ENCODE results near the gene HOXA6.

Gene HOXA6

GRCh38 chr7:27178366-27178765 is 30.8 kb upstream of the HOXA6 start:
- Histone ChIP-seq H3K27me3 (ENCODE audit: control insufficient read depth, insufficient read depth, low read length, poor library complexity, severe bottlenecking) (peaks cover 100% of the 10 kb centered on the region), H3K9me3 (ENCODE audit: control insufficient read depth, low read length) (no peaks in the 10 kb centered on the region), H3K4me1 (ENCODE audit: control insufficient read depth, insufficient read depth, low read length) (no peaks in the 10 kb centered on the region), H3K36me3 (ENCODE audit: control insufficient read depth, insufficient read depth, low read length) (no peaks in the 10 kb centered on the region), H3K4me3 (ENCODE audit: insufficient read depth, low read depth, low read length) (no peak overlapping the region), H3K27ac (ENCODE audit: insufficient read depth, low read depth, low read length, poor library complexity, severe bottlenecking) (no peak overlapping the region)
- WGBS, 2 experiments: 20 to 31% methylated on average over 6 of the region's 6 CpGs

- no peaks in the 10 kb centered on the region for H3K36me3 ChIP-seq (ENCODE audit: control insufficient read depth, insufficient read depth, low read length)
- H3K9me3 ChIP-seq (ENCODE audit: control insufficient read depth, low read length): no peaks in the 10 kb centered on the region
- WGBS, 2 experiments: 28 to 31% methylated on average over 5 of the region's 5 CpGs
- no peak overlapping the region for H3K27ac ChIP-seq (ENCODE audit: insufficient read depth, low read depth, low read length, poor library complexity, severe bottlenecking)
- H3K4me3 ChIP-seq (ENCODE audit: insufficient read depth, low read depth, low read length): no peak overlapping the region
- H3K27me3 ChIP-seq (ENCODE audit: control insufficient read depth, insufficient read depth, low read length, poor library complexity, severe bottlenecking): peaks cover 100% of the 10 kb centered on the region
- no peaks in the 10 kb centered on the region for H3K4me1 ChIP-seq (ENCODE audit: control insufficient read depth, insufficient read depth, low read length)
Observed at GRCh38 chr7:27177795-27178320, 30.3 kb upstream of the HOXA6 start.

DNA sequence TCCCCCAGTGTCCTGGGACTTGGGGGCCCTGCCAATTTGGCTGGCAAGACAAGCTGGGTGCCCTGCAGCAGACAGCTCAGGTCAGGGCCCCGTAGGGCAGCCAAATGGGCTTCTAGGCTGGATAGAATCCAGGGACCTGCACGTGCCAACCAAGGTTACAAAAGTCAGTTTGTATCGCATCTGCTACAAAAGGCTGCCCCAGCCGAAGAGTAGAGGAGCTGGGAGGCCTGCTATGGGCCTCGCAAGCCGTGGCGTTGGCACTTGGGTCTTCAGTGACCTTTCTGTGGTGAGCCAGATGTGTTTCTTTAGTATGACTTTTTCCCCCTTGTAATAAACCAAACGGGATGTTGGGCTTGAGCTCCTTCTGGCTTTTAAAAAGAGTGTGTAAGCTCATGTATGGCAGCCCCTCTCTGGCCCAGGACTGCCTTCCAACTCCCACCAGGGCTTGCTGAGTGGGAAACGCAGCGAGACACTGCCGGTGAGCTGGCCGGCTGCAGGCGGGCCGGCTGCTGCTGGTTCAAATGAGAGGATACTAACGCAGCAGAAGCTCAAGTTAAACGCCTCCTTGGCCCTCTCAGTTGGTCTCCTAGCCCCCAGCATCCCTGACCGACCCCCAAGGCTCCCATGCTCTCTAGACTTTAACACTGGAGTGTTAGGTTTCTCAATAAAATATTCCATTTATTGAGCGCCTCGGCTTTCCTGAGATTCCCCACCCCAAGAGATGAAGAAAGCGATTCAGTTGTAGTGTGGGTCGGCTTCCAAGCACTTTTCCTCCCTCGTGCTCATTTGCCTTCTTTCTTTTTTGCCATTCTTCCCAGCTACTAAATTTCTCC is 29.6 kb upstream of the HOXA6 start:
- Histone ChIP-seq H3K4me1 (ENCODE audit: control insufficient read depth, insufficient read depth, low read length) (no peaks in the 10 kb centered on the region), H3K27ac (ENCODE audit: insufficient read depth, low read depth, low read length, poor library complexity, severe bottlenecking) (no peak overlapping the region), H3K27me3 (ENCODE audit: control insufficient read depth, insufficient read depth, low read length, poor library complexity, severe bottlenecking) (peaks cover 100% of the 10 kb centered on the region), H3K4me3 (ENCODE audit: insufficient read depth, low read depth, low read length) (no peak overlapping the region), H3K36me3 (ENCODE audit: control insufficient read depth, insufficient read depth, low read length) (no peaks in the 10 kb centered on the region), H3K9me3 (ENCODE audit: control insufficient read depth, low read length) (no peaks in the 10 kb centered on the region)
- 19 to 22% methylated on average over 22 of the region's 22 CpGs for WGBS, 2 experiments

DNA sequence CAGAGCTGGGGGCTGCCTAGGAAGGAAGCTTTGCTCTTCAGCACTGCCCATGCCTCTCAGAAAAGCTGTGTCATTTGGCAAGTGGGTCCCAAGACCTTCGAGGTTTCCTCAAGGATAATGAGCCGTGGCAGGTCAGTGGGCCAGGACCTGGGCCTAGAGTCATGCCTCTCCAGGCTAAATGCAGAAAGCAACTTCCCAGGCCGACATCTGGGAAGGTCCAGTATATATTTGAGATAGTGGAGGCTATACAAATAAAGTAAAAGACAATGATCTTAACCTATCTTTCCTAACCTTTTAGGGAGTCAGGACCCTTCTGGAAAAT is 28.9 kb upstream of the HOXA6 start:
- H3K4me3 ChIP-seq (ENCODE audit: insufficient read depth, low read depth, low read length): no peak overlapping the region

DNA sequence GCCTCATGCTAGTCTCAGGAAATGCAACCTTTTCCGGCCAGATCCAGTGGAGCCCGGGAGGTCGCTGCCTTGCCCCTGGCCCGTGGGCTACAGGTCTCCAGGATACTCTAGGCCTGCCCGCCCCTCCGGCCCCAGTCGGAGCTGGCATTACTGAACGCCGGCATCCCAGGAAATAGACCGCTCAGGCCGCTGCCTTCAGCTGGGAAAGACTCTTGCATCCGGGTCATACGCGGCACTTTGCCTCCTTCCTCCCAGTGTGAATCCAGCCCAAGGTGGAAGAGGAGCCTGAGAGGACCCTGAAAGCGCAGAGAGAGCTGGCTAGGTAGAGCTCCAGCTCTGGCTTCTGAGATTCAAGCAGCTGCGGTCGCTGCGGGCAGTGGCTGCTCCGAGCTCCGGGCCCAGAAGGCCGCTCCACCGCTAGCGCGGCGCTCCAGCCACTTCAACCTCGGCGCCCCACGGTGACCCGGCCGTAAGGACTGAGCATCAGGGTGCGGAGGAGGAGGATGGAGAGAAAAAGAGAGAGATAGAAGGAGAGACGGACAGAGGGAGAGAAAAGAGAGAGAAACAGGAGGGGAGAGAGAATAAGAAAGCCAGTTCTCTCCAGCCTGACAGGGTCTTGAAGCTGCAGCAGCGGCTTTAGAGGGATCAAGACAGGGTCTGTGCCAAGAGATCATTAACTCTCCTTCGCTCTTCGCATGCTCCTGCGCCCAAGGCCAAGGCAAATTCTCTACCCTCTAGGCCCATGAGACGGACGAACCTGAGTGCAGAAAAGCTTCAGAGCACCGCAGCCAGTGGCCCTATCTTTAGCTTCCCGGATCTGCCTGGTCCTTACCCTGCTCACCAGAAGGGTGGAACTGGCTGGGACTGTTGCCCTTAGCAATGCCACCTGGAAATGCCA is 28.3 kb upstream of the HOXA6 start:
- Histone ChIP-seq H3K27me3 (ENCODE audit: control insufficient read depth, insufficient read depth, low read length, poor library complexity, severe bottlenecking) (peaks cover 100% of the 10 kb centered on the region), H3K27ac (ENCODE audit: insufficient read depth, low read depth, low read length, poor library complexity, severe bottlenecking) (no peak overlapping the region), H3K9me3 (ENCODE audit: control insufficient read depth, low read length) (no peaks in the 10 kb centered on the region), H3K4me3 (ENCODE audit: insufficient read depth, low read depth, low read length) (no peak overlapping the region), H3K36me3 (ENCODE audit: control insufficient read depth, insufficient read depth, low read length) (no peaks in the 10 kb centered on the region), H3K4me1 (ENCODE audit: control insufficient read depth, insufficient read depth, low read length) (no peaks in the 10 kb centered on the region)
- 8 to 10% methylated on average over 40 of the region's 40 CpGs for WGBS, 2 experiments

More for the DNA sequence above, 28.9 kb upstream of the HOXA6 start:
- H3K4me1 ChIP-seq (ENCODE audit: control insufficient read depth, insufficient read depth, low read length): no peaks in the 10 kb centered on the region
- H3K36me3 ChIP-seq (ENCODE audit: control insufficient read depth, insufficient read depth, low read length): no peaks in the 10 kb centered on the region
- no peaks in the 10 kb centered on the region for H3K9me3 ChIP-seq (ENCODE audit: control insufficient read depth, low read length)
- 54 to 62% methylated on average over 3 of the region's 3 CpGs for WGBS, 2 experiments
- H3K27me3 ChIP-seq (ENCODE audit: control insufficient read depth, insufficient read depth, low read length, poor library complexity, severe bottlenecking): peaks cover 100% of the 10 kb centered on the region
- H3K27ac ChIP-seq (ENCODE audit: insufficient read depth, low read depth, low read length, poor library complexity, severe bottlenecking): no peak overlapping the region

GRCh38 chr7:27174874-27175625 is 27.5 kb upstream of the HOXA6 start:
- no peak overlapping the region for H3K27ac ChIP-seq (ENCODE audit: insufficient read depth, low read depth, low read length, poor library complexity, severe bottlenecking)
- no peaks in the 10 kb centered on the region for H3K9me3 ChIP-seq (ENCODE audit: control insufficient read depth, low read length)
- 20 to 22% methylated on average over 12 of the region's 12 CpGs for WGBS, 2 experiments
- H3K36me3 ChIP-seq (ENCODE audit: control insufficient read depth, insufficient read depth, low read length): no peaks in the 10 kb centered on the region
- H3K4me1 ChIP-seq (ENCODE audit: control insufficient read depth, insufficient read depth, low read length): no peaks in the 10 kb centered on the region
- peaks cover 100% of the 10 kb centered on the region for H3K27me3 ChIP-seq (ENCODE audit: control insufficient read depth, insufficient read depth, low read length, poor library complexity, severe bottlenecking)
- no peak overlapping the region for H3K4me3 ChIP-seq (ENCODE audit: insufficient read depth, low read depth, low read length)

DNA sequence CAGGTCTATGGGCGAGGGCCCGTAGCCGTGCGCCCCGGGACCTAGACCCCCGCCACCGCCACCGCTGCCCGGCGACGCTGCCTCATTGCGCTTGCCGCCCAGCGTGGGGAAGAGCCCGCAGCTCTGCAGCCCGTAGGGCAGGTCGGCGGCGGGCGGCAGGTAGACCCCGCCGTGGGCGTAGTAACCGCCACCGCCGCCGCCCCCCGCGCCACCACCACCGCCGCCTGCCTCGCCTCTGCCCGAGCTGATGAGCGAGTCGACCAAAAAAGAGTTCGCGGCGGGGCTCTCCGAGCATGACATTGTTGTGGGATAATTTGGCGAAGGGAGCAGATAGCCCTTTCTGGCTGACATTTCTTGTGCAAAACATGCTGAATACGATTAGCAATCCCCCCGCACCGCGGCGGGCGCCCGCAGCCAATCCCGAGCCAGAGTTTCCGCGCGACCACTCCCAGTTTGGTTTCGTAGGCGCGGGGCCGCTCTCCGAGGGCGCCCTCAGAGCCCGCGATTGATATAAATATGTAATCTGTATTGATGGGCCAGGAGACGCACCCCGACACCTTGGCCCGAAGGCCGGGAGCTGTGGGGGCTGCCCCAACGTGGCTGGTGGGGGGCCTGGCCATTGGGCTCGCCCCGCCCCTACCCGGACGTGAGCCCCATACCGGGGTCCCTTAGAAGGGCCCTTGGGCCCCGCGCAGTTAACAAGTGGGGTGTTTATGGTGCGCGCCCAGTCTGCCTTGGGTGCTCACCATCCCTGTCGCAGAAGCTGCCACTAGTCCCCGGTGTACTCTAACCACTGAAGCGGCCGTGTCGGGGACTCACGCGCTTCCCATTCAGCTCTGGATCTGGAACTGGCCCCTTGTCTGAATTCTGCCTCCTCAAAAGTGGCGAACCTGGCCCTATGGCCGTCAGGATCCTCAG is 26.6 kb upstream of the HOXA6 start, which contains the start of gene HOXA10:
Gene HOXA10 (minus strand): TSS at position 365 of the 918 bp plus-strand sequence. CDS start 14 bp downstream, at position 351.
- 6% methylated on average over 82 of the region's 82 CpGs for WGBS, 2 experiments
- H3K36me3 ChIP-seq (ENCODE audit: control insufficient read depth, insufficient read depth, low read length): no peaks in the 10 kb centered on the region
- H3K27ac ChIP-seq (ENCODE audit: insufficient read depth, low read depth, low read length, poor library complexity, severe bottlenecking): no peak within 1 kb of the TSS
- H3K9me3 ChIP-seq (ENCODE audit: control insufficient read depth, low read length): no peaks in the 10 kb centered on the region
- peaks cover 100% of the 10 kb centered on the region for H3K27me3 ChIP-seq (ENCODE audit: control insufficient read depth, insufficient read depth, low read length, poor library complexity, severe bottlenecking)
- no peak within 1 kb of the TSS for H3K4me3 ChIP-seq (ENCODE audit: insufficient read depth, low read depth, low read length)
- no peaks in the 10 kb centered on the region for H3K4me1 ChIP-seq (ENCODE audit: control insufficient read depth, insufficient read depth, low read length)

- H3K27me3 ChIP-seq (ENCODE audit: control insufficient read depth, insufficient read depth, low read length, poor library complexity, severe bottlenecking): peaks cover 100% of the 10 kb centered on the region
- no peak overlapping the region for H3K4me3 ChIP-seq (ENCODE audit: insufficient read depth, low read depth, low read length)
- 1% methylated on average over 59 of the region's 59 CpGs for WGBS, 2 experiments
- no peaks in the 10 kb centered on the region for H3K36me3 ChIP-seq (ENCODE audit: control insufficient read depth, insufficient read depth, low read length)
- H3K27ac ChIP-seq (ENCODE audit: insufficient read depth, low read depth, low read length, poor library complexity, severe bottlenecking): no peak overlapping the region
- no peaks in the 10 kb centered on the region for H3K4me1 ChIP-seq (ENCODE audit: control insufficient read depth, insufficient read depth, low read length)
- H3K9me3 ChIP-seq (ENCODE audit: control insufficient read depth, low read length): no peaks in the 10 kb centered on the region
Observed at GRCh38 chr7:27173511-27173955, 26.0 kb upstream of the HOXA6 start.
